ENCODE measurements around the gene MTG2. TPM values are rescaled to one million over a fixed set of nuclear protein-coding genes. Genes with fewer than 3 reads are reported as not detected.

The MTG2 gene
- polyA plus RNA-seq, 1 of the 3 experiments (the other 2 are of a cell fraction) = 42.9 TPM

DNA sequence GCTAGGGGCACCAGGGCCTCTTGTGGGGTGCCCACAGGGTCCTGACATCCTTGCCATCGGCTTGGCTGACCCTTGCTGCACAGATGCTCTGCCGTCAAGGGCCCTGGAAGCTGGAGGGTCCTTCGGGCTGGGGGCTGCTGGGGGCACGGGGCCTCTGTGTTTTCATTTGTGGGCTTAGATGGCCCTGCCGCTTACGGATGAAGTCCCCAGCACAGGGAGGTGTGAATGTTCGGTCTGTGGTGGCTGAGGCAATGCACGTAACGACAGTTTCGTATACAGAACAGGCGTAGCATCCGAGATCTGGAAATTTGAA lies 24.8 kb upstream of the MTG2 start:
- no peaks in the 10 kb centered on the region for H3K9me3 ChIP-seq
- no peak overlapping the region for H3K27ac ChIP-seq (ENCODE audit: low read depth in 2 of 2, low read length in 1 of 2)
- H3K9me2 ChIP-seq = no peaks in the 10 kb centered on the region
- no peaks in the 10 kb centered on the region for H3F3A ChIP-seq (replicated peaks; ENCODE audit: insufficient read depth)
- ChIA-PET POLR2A (no interaction called here), CTCF (interaction anchor here (0.6 to 2.0 kb wide), 2 partner anchors 10 to 12 kb away, joined by 4 to 23 read pairs; no protein-coding TSS in a partner anchor)
- no peak for DNase-seq
- peaks cover 51% of the 10 kb centered on the region for H4K20me1 ChIP-seq (ENCODE audit: insufficient read depth)
- H3K4me1 ChIP-seq (ENCODE audit: control insufficient read depth in 1 of 2, insufficient read depth in 2 of 2, low read depth in 1 of 2, low read length in 1 of 2) = peaks cover 0 to 5% of the 10 kb centered on the region in 2 experiments; a peak in 1 of 4 replicates
- H3K4me2 ChIP-seq = no peak overlapping the region
- H3K36me3 ChIP-seq (replicated peaks in 1 of 2; ENCODE audit: control insufficient read depth in 1 of 2, insufficient read depth in 2 of 2, low read length in 1 of 2) = peaks cover 7 to 25% of the 10 kb centered on the region in 2 experiments
- H3K79me2 ChIP-seq (ENCODE audit: insufficient read depth) = peaks cover 63% of the 10 kb centered on the region
- WGBS (ENCODE audit: low lambda C conversion rate) = 94% methylated on average over 10 of the region's 12 CpGs
- no peaks in the 10 kb centered on the region for H3K27me3 ChIP-seq (ENCODE audit: insufficient read depth)
- no peak overlapping the region for H3K4me3 ChIP-seq (ENCODE audit: low read depth in 2 of 2, low read length in 1 of 2)
- H2AFZ ChIP-seq (ENCODE audit: low read depth) = no peak overlapping the region
- H3K9ac ChIP-seq = no peak overlapping the region
- TF ChIP-seq RCOR1 (IDR thresholded peaks at IDR 0.05; ENCODE audit: low read length) = no peak
- TF ChIP-seq, protein P1, sequence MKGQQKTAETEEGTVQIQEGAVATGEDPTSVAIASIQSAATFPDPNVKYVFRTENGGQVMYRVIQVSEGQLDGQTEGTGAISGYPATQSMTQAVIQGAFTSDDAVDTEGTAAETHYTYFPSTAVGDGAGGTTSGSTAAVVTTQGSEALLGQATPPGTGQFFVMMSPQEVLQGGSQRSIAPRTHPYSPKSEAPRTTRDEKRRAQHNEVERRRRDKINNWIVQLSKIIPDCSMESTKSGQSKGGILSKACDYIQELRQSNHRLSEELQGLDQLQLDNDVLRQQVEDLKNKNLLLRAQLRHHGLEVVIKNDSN (IDR thresholded peaks at IDR 0.05; ENCODE audit: borderline replicate concordance, low read depth) = no peak
- no peak for TF ChIP-seq JUND (IDR thresholded peaks at IDR 0.05)
- TF ChIP-seq ELF1 (IDR thresholded peaks at IDR 0.05) = no peak
- TF ChIP-seq YY1 (IDR thresholded peaks at IDR 0.05; ENCODE audit: low read depth) = no peak
- TF ChIP-seq NFIC (IDR thresholded peaks at IDR 0.05; ENCODE audit: borderline replicate concordance) = no peak

DNA sequence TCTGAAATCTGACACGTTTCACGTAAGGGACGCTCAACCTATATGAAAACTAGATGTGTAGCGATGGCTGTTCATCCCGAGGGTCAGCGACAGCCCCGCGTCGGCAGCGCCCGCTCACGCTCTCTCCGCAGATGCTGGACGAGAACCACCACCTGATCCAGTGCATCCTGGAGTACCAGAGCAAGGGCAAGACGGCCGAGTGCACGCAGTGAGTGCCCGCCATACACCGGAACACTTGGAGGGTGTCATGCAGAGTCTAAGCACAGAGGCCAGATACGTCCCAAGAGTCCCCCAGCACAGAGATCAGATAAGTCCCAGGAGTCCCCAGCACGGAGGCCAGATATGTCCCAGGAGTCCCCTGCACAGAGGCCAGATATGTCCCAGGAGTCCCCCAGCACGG lies 24.3 kb upstream of the MTG2 start:
- 95% methylated on average over 14 of the region's 22 CpGs for WGBS (ENCODE audit: low lambda C conversion rate)
- peaks cover 2 to 24% of the 10 kb centered on the region in 2 experiments for H3K36me3 ChIP-seq (replicated peaks in 1 of 2; ENCODE audit: control insufficient read depth in 1 of 2, insufficient read depth in 2 of 2, low read length in 1 of 2)
- no peak for DNase-seq
- no peak overlapping the region for H3K4me2 ChIP-seq
- no peaks in the 10 kb centered on the region for H3K9me3 ChIP-seq
- TF ChIP-seq, protein P2, sequence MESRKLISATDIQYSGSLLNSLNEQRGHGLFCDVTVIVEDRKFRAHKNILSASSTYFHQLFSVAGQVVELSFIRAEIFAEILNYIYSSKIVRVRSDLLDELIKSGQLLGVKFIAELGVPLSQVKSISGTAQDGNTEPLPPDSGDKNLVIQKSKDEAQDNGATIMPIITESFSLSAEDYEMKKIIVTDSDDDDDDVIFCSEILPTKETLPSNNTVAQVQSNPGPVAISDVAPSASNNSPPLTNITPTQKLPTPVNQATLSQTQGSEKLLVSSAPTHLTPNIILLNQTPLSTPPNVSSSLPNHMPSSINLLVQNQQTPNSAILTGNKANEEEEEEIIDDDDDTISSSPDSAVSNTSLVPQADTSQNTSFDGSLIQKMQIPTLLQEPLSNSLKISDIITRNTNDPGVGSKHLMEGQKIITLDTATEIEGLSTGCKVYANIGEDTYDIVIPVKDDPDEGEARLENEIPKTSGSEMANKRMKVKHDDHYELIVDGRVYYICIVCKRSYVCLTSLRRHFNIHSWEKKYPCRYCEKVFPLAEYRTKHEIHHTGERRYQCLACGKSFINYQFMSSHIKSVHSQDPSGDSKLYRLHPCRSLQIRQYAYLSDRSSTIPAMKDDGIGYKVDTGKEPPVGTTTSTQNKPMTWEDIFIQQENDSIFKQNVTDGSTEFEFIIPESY (IDR thresholded peaks at IDR 0.05; ENCODE audit: borderline replicate concordance, low read depth) = no peak
- TF ChIP-seq CHD2 (IDR thresholded peaks at IDR 0.05; ENCODE audit: low read length, partially characterized antibody) (no peak), EP300 (IDR thresholded peaks at IDR 0.05; ENCODE audit: borderline replicate concordance in 1 of 2, low read depth in 1 of 2, low read length in 1 of 2) (no peak), EZH2phosphoT487 (IDR thresholded peaks at IDR 0.05; ENCODE audit: borderline replicate concordance, low read depth) (no peak), SMC3 (IDR thresholded peaks at IDR 0.05; ENCODE audit: low read depth, low read length) (no peak), RAD21 (IDR thresholded peaks at IDR 0.05; ENCODE audit: low read length) (no peak)
- TF ChIP-seq, protein P3, sequence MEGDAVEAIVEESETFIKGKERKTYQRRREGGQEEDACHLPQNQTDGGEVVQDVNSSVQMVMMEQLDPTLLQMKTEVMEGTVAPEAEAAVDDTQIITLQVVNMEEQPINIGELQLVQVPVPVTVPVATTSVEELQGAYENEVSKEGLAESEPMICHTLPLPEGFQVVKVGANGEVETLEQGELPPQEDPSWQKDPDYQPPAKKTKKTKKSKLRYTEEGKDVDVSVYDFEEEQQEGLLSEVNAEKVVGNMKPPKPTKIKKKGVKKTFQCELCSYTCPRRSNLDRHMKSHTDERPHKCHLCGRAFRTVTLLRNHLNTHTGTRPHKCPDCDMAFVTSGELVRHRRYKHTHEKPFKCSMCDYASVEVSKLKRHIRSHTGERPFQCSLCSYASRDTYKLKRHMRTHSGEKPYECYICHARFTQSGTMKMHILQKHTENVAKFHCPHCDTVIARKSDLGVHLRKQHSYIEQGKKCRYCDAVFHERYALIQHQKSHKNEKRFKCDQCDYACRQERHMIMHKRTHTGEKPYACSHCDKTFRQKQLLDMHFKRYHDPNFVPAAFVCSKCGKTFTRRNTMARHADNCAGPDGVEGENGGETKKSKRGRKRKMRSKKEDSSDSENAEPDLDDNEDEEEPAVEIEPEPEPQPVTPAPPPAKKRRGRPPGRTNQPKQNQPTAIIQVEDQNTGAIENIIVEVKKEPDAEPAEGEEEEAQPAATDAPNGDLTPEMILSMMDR (IDR thresholded peaks at IDR 0.05) = no peak
- H3K4me1 ChIP-seq (ENCODE audit: control insufficient read depth in 1 of 2, insufficient read depth in 2 of 2, low read depth in 1 of 2, low read length in 1 of 2) = peaks cover 0 to 5% of the 10 kb centered on the region in 2 experiments; a peak in 1 of 4 replicates
- no peaks in the 10 kb centered on the region for H3K9me2 ChIP-seq
- no peaks in the 10 kb centered on the region for H3K27me3 ChIP-seq (ENCODE audit: insufficient read depth)
- ChIA-PET POLR2A (no interaction called here), CTCF (interaction anchor here (1.3 kb wide), 1 partner anchor 148 kb away, joined by 3 read pairs; no protein-coding TSS in a partner anchor)
- H3F3A ChIP-seq (replicated peaks; ENCODE audit: insufficient read depth) = no peaks in the 10 kb centered on the region
- H4K20me1 ChIP-seq (ENCODE audit: insufficient read depth) = peaks cover 47% of the 10 kb centered on the region
- H3K9ac ChIP-seq = no peak overlapping the region
- no peak overlapping the region; a peak in 1 of 4 replicates for H3K27ac ChIP-seq (ENCODE audit: low read depth in 2 of 2, low read length in 1 of 2)
- peaks cover 58% of the 10 kb centered on the region for H3K79me2 ChIP-seq (ENCODE audit: insufficient read depth)
- no peak overlapping the region for H3K4me3 ChIP-seq (ENCODE audit: low read depth in 2 of 2, low read length in 1 of 2)
- H2AFZ ChIP-seq (ENCODE audit: low read depth) = no peak overlapping the region
